ENCODE measurements around the gene HOXC4.
"Not testable (repeated sequence)": the region's sequence is repeated elsewhere in the genome, so short reads cannot be mapped to it uniquely, and the experiment has no call there.

HOXC4 gene

DNA sequence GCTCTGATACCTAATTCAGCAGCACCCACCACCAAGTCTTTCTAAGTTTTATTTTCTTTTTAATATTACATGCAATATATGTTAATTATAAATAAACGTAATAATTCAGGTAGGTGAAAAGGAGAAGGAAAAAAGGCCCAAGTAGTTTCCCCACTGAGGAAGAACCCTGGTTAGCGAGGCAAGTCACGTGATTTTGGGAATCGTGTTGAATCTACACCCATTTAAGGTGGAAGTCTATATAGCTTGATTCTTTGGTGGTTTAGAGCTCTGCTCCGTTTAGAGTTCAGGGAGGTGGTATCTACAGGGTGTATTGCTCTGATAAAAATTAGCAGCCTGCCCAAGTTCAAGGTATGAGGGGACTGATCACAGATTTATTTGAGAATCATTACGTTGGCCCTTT, 47.0 kb downstream of the HOXC4 start:
- DNase-seq, result not testable (repeated sequence)

DNA sequence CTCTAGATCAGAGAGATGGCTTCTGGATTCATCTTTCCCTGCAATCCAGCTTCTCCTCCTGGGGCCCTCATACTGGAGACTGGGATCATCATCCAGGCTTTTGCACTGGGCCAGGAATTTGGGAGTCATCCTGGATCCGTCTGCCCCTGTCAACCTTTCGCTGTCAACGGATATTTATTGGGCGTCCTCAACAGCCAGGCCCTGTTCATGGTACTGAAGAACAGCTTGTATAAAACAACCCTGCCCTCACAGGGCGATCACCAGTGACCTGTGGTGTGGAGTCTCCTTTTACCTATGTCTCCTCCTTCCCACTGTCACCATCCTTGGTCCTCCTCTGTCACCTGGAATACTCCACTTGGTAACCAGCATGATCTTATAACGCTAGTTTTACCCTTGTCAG, 48.6 kb downstream of the HOXC4 start:
- DNase-seq, result not testable (repeated sequence)

DNA sequence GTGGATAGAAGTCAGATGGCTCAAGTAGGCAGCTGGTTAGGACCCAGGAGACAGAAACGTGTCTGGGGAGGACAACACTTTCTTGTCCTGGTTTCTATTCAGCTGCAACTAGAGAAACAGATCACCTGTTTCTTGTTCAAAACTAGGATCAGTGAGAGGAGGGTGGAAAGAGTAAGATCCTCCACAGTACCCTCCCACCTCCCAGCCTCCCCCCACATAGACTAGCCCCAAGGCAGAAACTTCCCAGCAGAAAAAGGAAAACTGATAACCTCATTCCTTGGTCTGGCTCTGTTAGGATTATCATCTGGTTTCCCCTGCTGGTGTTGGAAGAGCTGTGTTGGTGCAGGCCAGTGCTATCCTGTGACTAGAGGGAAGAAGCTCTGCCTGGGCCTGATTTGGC, 50.2 kb downstream of the HOXC4 start:
- DNase-seq, result not testable (repeated sequence)

All from NCI-H1694 treated with DMSO at 0.1 percent for 48 hours (cell line).